ENCODE data around the gene UVRAG.

GRCh38 chr11:76185511-76185910 is 370.5 kb downstream of the UVRAG start:
- TF ChIP-seq CTCF (IDR thresholded peaks at IDR 0.05; ENCODE audit: insufficient read depth, low read length, poor library complexity, severe bottlenecking) (no peak), EZH2phosphoT487 (conservative IDR thresholded peaks at IDR 0.05; ENCODE audit: low read length) (no peak)
